ENCODE measurements around the gene TET3. TPM values are rescaled to one million over a fixed set of nuclear protein-coding genes. Genes with fewer than 3 reads are reported as not detected.
A peak's percentile ranks its signal among the peaks of the same experiment; 100 is the strongest.

Gene TET3
- total RNA-seq, 1 donor from 2014 or later: 12.1 TPM

GRCh38 chr2:74000666-74001065 is 16.0 kb downstream of the TET3 start:
- intact Hi-C loops (cut with DNase I): no loop called here
- no peak for DNase-seq (ENCODE audit: low spot score)
- ATAC-seq: no peak

GRCh38 chr2:74001121-74001520 is 16.4 kb downstream of the TET3 start:
- ATAC-seq: no peak
- intact Hi-C loops (cut with DNase I): no loop called here
- no peak for DNase-seq (ENCODE audit: low spot score)

GRCh38 chr2:74001781-74002504 is 17.2 kb downstream of the TET3 start:
- ATAC-seq (no peak), DNase-seq (ENCODE audit: low spot score) (no peak)
- intact Hi-C loops (cut with DNase I): no loop called here

- intact Hi-C loops (cut with DNase I): no loop called here
- DNase-seq (ENCODE audit: low spot score): peak; percentile 88
- peak; percentile 94 for ATAC-seq
Measured at GRCh38 chr2:74002505-74003421, 18.1 kb downstream of the TET3 start.

GRCh38 chr2:74003494-74004211 is 18.9 kb downstream of the TET3 start:
- no peak for ATAC-seq
- intact Hi-C loops (cut with DNase I): no loop called here
- DNase-seq (ENCODE audit: low spot score): no peak

- DNase-seq (ENCODE audit: low spot score) (no peak), ATAC-seq (no peak)
- intact Hi-C loops (cut with DNase I): no loop called here
Measured at GRCh38 chr2:74004212-74005182, 19.8 kb downstream of the TET3 start.

GRCh38 chr2:74005786-74006185 is 21.1 kb downstream of the TET3 start:
- DNase-seq (ENCODE audit: low spot score): no peak
- no peak for ATAC-seq
- intact Hi-C loops (cut with DNase I): no loop called here

- ATAC-seq: peak; percentile 11
- intact Hi-C loops (cut with DNase I): no loop called here
- no peak for DNase-seq (ENCODE audit: low spot score)
Measured at GRCh38 chr2:74006459-74006858, 21.7 kb downstream of the TET3 start.

GRCh38 chr2:74007121-74007520 is 22.4 kb downstream of the TET3 start:
- DNase-seq (ENCODE audit: low spot score) (no peak), ATAC-seq (no peak)
- intact Hi-C loops (cut with DNase I): no loop called here

- intact Hi-C loops (cut with DNase I): no loop called here
- no peak for ATAC-seq
- no peak for DNase-seq (ENCODE audit: low spot score)
Measured at GRCh38 chr2:74007711-74008110, 23.0 kb downstream of the TET3 start.

GRCh38 chr2:74008761-74009395 is 24.2 kb downstream of the TET3 start:
- intact Hi-C loops (cut with DNase I): no loop called here
- no peak for DNase-seq (ENCODE audit: low spot score)

GRCh38 chr2:74009577-74009976 is 24.9 kb downstream of the TET3 start:
- DNase-seq (ENCODE audit: low spot score): no peak
- intact Hi-C loops (cut with DNase I): no loop called here
- ATAC-seq: no peak

More at GRCh38 chr2:74008761-74009395, 24.2 kb downstream of the TET3 start:
- no peak for ATAC-seq

- intact Hi-C loops (cut with DNase I): no loop called here
- DNase-seq (ENCODE audit: low spot score): no peak
- ATAC-seq: peak; percentile 23
Measured at GRCh38 chr2:74010087-74010541, 25.4 kb downstream of the TET3 start.

GRCh38 chr2:74011246-74011645 is 26.5 kb downstream of the TET3 start:
- DNase-seq (ENCODE audit: low spot score) (no peak), ATAC-seq (no peak)
- intact Hi-C loops (cut with DNase I): no loop called here

GRCh38 chr2:74014813-74015212 is 30.1 kb downstream of the TET3 start:
- intact Hi-C loops (cut with DNase I): no loop called here
- ATAC-seq: no peak
- no peak for DNase-seq (ENCODE audit: low spot score)

- ATAC-seq: no peak
- intact Hi-C loops (cut with DNase I): no loop called here
- DNase-seq (ENCODE audit: low spot score): no peak
Measured at GRCh38 chr2:74017223-74017622, 32.5 kb downstream of the TET3 start.

GRCh38 chr2:74019516-74019915 is 34.8 kb downstream of the TET3 start:
- ATAC-seq: no peak
- DNase-seq (ENCODE audit: low spot score): no peak
- intact Hi-C loops (cut with DNase I): no loop called here

Data from sciatic nerve (tissue), 2 donors.